GM19467 (cell line): Measurements from ENCODE around the gene DUSP11.
"Not testable (repeated sequence)": the region's sequence is repeated elsewhere in the genome, so short reads cannot be mapped to it uniquely, and the experiment has no call there.

ENCODE experiments used
- ATAC-seq: cut with Tn5 transposase; IDR thresholded peaks from one replicate; pipeline ENCODE4 v1.9.1; 2021; ENCODE audit warnings: mild to moderate bottlenecking, moderate library complexity; ENCODE audit not compliant: unreplicated experiment

The DUSP11 gene

DNA sequence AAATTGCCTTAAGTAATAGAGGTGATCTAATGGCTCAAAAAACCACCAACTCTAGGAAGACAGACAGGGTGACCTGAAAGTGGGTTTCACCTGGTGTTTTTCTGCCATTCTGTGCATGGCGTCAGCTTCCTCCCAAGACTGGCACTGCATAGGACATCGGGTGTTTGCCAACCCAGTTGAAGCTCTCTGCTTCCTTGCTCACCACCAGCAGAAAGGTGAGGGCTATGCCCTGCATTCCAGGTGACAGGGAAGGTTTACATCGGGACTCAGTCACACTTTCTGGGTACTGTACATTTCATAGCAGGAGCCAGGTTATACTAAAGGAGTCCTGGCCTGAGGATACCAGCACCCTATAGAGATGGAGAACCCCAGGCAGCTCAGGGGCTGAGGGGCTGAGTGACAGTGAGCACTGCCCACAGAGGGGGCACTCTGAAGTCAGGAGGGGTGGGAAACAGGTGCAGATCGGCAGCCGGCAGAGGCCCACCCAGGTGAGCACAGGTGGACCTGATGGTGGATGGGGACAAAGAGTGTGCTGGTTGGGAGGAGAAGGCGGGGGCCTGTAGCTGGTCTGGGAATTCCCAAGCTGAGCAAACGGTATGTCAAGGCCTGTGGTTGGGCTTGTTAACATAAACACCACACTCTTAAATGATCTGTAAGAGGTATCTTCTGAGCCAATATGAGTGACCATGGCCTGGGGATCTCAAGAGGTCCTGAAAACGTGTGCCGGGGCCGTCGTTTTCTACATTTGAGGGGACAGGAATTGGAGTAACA, 60.9 kb downstream of the DUSP11 start:
- no peak for ATAC-seq

DNA sequence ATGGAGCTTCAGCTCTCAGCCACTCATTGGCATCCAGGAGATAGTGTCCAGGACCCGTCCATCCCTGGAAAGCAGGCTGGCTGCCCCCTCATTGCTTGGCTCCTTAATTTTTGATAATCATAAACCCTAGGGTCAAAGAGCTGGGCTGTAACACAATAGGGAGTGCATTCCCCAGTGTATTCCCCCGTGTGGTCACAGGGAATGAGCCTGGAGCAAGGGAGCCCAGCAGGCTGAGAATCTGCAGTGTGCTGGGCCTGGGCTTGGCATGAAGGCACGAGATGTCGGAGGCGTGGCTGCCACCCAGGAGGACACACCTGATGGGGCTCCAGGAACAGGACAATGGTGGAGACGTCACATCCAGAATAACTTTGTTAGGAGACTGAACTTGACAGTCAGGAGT, 61.5 kb downstream of the DUSP11 start:
- no peak for ATAC-seq

DNA sequence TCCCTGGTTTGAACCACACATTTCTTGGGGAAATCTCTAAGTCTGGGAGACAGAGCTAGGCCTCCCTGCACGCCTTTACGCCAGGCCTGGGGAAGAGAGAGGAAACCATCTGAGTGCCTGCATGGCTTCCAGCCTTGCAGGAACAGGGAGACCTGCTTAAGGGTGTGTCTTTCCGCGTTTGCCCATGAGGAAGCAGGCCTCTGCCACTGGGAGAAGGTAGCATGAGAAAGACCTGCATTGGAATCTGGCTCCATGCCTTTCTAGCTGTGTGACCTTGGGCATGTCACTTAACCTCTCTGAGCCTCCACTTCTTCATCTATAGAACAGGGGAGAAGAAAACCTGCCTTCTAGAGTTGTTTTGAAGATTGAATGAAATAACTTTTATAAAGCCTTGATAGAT, 62.2 kb downstream of the DUSP11 start:
- ATAC-seq = not testable (repeated sequence)

DNA sequence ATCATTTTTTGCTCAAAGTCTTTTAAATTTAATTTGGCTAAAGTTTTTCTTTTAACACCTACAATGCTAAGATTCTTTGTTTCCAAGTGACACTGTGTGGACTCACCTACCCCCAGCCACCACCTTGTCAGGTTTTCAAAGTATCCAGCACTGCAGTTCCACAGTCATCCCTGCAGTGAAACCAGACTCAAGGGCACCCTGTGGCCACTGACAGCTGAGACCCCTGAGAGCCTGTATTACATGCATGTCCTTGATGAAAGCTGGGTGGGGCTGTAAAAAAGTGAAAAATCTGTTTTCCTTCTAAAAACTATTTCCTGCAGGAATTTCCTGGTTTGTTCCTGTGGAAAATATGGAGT, 62.7 kb downstream of the DUSP11 start:
- ATAC-seq = no peak

DNA sequence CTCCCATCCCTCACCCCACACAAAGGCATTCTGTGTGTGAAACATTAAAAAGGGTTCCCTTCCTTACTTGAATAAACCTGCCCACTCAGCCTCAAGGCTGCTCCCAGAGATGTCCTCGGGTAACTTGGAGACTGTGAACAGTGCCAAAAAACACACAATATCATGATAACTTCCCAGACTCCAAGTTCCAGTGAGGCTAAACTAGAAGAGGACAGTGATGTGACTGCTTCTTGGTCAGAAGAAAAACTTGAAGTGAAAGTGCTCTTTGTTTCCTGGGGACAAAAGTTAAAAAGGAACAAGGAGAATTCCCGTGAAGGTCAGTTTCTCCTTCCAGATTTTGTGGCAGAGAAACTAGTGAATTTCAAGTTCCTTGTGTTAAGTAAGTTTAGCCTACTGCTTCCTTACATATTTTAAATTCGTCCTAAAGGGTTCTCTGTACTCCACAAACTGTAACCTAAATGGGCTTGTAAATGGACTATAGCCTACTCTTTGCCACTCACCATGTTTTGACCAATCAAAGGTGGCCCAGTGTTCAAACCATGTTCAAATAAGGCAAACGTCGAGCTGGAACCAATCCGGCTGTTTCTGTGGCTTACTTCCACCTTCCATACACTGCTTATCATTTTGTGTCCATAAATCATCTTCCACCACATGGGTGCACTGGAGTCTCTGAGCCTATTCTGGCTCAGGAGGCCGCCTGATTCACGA, 63.2 kb downstream of the DUSP11 start:
- ATAC-seq = no peak

DNA sequence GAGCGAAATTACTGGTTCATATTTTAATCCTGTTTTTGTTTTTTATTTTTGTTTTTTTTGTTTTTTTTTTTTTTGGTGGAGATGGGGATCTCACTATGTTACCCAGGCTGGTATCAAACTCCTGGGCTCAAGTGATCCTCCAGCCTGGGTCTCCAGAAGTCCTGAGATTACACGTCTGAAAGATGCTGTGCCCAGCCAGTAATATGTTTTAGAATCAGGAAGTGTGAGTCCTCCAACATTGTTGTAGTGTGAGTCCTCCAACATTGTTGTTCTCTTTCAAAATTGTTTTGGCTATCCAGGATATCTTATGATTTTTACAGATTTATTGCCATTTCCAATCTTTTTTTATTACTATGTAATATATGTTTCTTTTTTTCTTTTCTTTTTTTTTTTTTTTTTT, 65.8 kb downstream of the DUSP11 start:
- ATAC-seq = no peak
